ENCODE measurements around the gene GAB4.

GAB4 gene

GRCh38 chr22:16972311-16972710 lies 35.7 kb downstream of the GAB4 start:
- TF ChIP-seq CTCF (IDR thresholded peaks at IDR 0.05), result no peak
- no peak for DNase-seq (ENCODE audit: low spot score)
- H3K4me3 ChIP-seq, result no peak overlapping the region
- no peak overlapping the region for H3K27ac ChIP-seq

GRCh38 chr22:16970446-16970845 lies 37.6 kb downstream of the GAB4 start:
- no peak for DNase-seq (ENCODE audit: low spot score)
- no peak for TF ChIP-seq CTCF (IDR thresholded peaks at IDR 0.05)
- Histone ChIP-seq H3K4me3 (no peak overlapping the region), H3K27ac (no peak overlapping the region)

- TF ChIP-seq CTCF (IDR thresholded peaks at IDR 0.05), result no peak
- no peak for DNase-seq (ENCODE audit: low spot score)
- no peak overlapping the region for H3K4me3 ChIP-seq
- no peak overlapping the region for H3K27ac ChIP-seq
Observed at GRCh38 chr22:16969508-16970327, 38.3 kb downstream of the GAB4 start.

GRCh38 chr22:16968218-16968595 lies 39.8 kb downstream of the GAB4 start:
- Histone ChIP-seq H3K27ac (no peak overlapping the region), H3K4me3 (no peak overlapping the region)
- no peak for TF ChIP-seq CTCF (IDR thresholded peaks at IDR 0.05)
- no peak for DNase-seq (ENCODE audit: low spot score)

GRCh38 chr22:16967453-16968217 lies 40.4 kb downstream of the GAB4 start:
- no peak overlapping the region for H3K27ac ChIP-seq
- DNase-seq (ENCODE audit: low spot score), result no peak
- no peak for TF ChIP-seq CTCF (IDR thresholded peaks at IDR 0.05)
- no peak overlapping the region for H3K4me3 ChIP-seq

GRCh38 chr22:16966251-16966650 lies 41.8 kb downstream of the GAB4 start:
- no peak overlapping the region for H3K27ac ChIP-seq
- no peak for TF ChIP-seq CTCF (IDR thresholded peaks at IDR 0.05)

GRCh38 chr22:16965560-16965959 lies 42.5 kb downstream of the GAB4 start:
- TF ChIP-seq CTCF (IDR thresholded peaks at IDR 0.05), result no peak
- DNase-seq (ENCODE audit: low spot score), result no peak
- Histone ChIP-seq H3K4me3 (no peak overlapping the region), H3K27ac (no peak overlapping the region)

More at GRCh38 chr22:16966251-16966650, 41.8 kb downstream of the GAB4 start:
- H3K4me3 ChIP-seq, result no peak overlapping the region
- no peak for DNase-seq (ENCODE audit: low spot score)
